ENCODE data around the gene HAUS6.

HAUS6 gene

DNA sequence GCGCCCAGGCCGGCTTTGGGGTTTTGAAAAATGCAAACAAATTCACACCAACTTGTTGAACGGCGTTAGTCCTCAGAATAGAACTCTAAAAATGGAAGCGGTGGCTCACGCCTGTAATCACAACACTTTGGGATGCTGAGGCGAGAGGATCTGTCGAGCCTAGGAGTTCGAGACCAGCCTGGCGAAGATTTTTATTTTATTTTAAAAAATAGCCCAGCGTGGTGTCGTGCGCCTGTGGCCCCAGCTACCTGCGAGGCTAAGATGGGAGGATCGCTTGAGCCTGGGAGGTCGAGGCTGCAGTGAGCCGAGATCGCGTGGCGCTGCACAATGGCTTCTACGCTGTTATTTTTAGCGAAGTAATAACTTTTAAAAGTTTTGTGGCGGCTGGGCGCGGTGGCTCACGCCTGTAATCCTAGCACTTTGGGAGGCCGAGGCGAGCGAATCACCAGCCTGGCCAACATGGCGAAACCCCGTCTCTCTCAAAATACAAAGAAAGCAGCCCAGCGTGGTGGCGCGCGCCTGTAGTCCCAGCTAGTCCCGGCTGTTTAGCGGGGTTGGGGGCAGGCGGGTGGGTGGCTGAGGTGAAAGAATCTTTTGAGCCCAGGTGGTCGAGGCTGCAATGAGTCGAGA is 25.3 kb upstream of the HAUS6 start:
- peak overlapping the region; percentile 96 for H3K4me3 ChIP-seq (ENCODE audit: low read depth, low read length)
- TF ChIP-seq, protein P1, sequence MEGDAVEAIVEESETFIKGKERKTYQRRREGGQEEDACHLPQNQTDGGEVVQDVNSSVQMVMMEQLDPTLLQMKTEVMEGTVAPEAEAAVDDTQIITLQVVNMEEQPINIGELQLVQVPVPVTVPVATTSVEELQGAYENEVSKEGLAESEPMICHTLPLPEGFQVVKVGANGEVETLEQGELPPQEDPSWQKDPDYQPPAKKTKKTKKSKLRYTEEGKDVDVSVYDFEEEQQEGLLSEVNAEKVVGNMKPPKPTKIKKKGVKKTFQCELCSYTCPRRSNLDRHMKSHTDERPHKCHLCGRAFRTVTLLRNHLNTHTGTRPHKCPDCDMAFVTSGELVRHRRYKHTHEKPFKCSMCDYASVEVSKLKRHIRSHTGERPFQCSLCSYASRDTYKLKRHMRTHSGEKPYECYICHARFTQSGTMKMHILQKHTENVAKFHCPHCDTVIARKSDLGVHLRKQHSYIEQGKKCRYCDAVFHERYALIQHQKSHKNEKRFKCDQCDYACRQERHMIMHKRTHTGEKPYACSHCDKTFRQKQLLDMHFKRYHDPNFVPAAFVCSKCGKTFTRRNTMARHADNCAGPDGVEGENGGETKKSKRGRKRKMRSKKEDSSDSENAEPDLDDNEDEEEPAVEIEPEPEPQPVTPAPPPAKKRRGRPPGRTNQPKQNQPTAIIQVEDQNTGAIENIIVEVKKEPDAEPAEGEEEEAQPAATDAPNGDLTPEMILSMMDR (IDR thresholded peaks at IDR 0.05; ENCODE audit: borderline replicate concordance, insufficient read depth, low read depth, low read length): no peak

DNA sequence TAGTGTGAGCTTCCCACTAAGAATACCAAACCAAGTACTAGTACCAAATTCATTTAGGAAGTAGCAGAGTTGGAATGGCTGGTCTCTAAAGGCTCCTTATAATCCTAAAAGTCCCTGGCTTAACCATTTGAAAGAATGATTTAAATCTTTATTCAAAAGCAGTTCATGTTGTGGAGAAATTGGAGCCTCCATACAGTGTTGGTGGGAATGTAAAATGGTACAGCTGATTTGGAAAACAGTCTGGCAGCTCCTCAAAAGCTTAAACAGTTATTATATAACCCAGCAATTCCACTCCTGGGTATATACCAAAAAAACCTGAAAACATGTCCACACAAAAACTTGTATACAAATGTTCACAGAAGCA is 21.7 kb upstream of the HAUS6 start:
- H3K4me3 ChIP-seq (ENCODE audit: low read depth, low read length): no peak overlapping the region
- TF ChIP-seq, protein P1 (IDR thresholded peaks at IDR 0.05; ENCODE audit: borderline replicate concordance, insufficient read depth, low read depth, low read length): no peak

DNA sequence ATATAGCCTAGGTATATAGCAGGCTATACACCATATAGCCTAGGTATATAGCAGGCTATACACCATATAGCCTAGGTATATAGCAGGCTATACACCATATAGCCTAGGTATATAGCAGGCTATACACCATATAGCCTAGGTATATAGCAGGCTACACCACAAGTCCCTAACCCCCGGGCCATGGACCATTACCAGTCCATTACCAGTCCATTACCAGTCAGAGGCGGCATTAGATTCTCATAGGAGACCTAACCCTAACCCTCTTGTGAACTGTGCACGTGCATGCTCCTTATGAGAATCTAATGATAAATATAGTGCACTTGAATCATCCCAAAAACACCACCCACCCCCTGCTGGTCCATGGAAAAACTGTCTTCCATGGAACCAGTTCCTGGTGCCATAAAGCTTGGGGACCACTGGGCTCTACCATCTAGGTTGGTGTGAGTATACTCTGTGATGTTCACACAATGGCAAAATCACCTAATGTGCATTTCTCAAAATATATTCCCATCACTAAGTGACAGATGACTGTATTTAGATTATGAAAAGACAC is 19.9 kb upstream of the HAUS6 start:
- TF ChIP-seq, protein P1 (IDR thresholded peaks at IDR 0.05; ENCODE audit: borderline replicate concordance, insufficient read depth, low read depth, low read length): no peak
- no peak overlapping the region for H3K4me3 ChIP-seq (ENCODE audit: low read depth, low read length)

DNA sequence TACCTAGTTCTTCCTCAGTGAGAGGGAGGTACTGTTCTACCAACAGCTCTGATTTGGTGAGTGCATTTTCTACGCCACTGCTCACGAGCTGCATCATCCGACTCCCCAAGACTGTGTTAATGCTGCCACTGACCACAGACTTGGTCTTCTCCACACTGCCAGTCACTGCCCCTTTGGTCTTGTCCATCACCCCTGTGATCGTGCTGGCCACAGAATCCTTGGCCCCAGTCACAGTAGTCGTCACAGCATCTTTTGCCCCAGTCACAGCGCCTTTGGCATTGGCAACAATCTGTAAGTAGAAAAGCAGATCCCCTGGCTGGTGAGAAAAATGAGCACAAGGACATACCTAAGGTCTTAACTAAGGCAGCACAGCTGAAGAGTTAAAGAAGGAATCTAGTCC is 18.2 kb upstream of the HAUS6 start:
- no peak overlapping the region for H3K4me3 ChIP-seq (ENCODE audit: low read depth, low read length)
- TF ChIP-seq, protein P1 (IDR thresholded peaks at IDR 0.05; ENCODE audit: borderline replicate concordance, insufficient read depth, low read depth, low read length): no peak

DNA sequence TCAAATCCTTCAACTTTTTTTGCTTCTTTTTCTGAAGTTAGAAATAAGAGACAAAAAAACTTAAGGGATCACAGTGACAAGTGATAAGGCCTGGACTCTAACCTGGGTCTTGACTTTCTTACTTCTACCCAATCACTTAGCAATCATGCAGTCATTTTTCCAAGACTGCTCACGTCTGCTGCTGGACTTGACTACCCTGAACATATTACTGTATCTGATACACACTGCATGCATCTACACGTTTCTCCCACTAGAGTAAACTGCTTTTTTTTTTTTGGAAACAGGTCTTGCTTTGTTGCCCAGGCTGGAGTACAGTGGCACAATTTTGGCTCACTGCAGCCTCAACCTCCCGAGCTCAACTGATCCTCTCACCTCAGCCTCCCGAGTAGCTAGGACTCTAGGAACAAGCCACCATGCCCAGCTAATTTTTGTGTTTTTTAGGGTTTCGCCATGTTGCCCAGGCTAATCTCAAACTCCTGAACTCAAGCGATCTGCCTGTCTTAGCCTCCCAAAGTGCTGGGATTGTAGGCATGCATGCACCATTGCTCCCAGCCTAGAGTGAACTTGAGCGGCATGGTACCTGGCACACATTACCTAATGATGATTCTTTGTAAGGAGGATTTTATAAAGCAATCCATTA is 17.2 kb upstream of the HAUS6 start:
- H3K4me3 ChIP-seq (ENCODE audit: low read depth, low read length): no peak overlapping the region
- TF ChIP-seq, protein P1 (IDR thresholded peaks at IDR 0.05; ENCODE audit: borderline replicate concordance, insufficient read depth, low read depth, low read length): no peak

DNA sequence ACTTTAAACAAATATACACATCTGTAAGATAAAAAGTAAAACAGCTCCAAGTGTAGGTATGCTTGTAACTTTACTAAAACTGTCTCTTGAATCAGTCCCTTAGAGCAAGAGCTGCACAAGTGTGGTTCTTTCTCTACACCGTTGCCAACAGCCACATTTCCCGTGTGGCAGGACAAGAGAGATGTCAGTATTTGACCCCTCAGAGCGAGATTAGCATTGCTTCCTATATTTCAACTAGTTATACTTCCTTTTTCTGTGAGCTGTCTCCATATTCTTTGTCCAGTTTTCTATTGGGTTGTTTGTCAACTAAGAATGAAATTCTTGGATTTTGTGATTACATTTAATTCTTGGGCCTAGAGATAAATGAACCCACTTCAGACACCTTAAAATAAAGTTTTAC is 16.5 kb upstream of the HAUS6 start:
- H3K4me3 ChIP-seq (ENCODE audit: low read depth, low read length): no peak overlapping the region
- TF ChIP-seq, protein P1 (IDR thresholded peaks at IDR 0.05; ENCODE audit: borderline replicate concordance, insufficient read depth, low read depth, low read length): no peak
